IMR-90 (cell line): ENCODE data around the gene PRODH. TPM values are rescaled to one million over a fixed set of nuclear protein-coding genes. Genes with fewer than 3 reads are reported as not detected.

Experiments
- ATAC-seq: fragments of 200-7000 bp; cut with Tn5 transposase; 2 replicates; pipeline ENCODE4 v1.9.1; 2020; ENCODE audit warnings: low read depth, mild to moderate bottlenecking, moderate library complexity
- BruUV-seq: library from RNA; stranded (reverse); fragments of 400-500 nt; replicated peaks from 2 replicates; lab custom pipeline; 2021; lab: Mats Ljungman, UMichigan
- CTCF ChIA-PET: fragments of 300-600 bp; formaldehyde crosslinking; extraction: SDS; loops from one replicate; lab custom pipeline; 2021; ENCODE audit warnings: antibody characterized with exemption; lab: Yijun Ruan, JAX
- POLR2A ChIA-PET: fragments of 300-600 bp; sonication (Branson Sonifier 250); formaldehyde crosslinking; loops from one replicate; lab custom pipeline; 2022; ENCODE audit warnings: antibody characterized with exemption; ENCODE audit not compliant: unreplicated experiment; lab: Charles Lee
- DNase-seq: peaks from one replicate; pipeline ENCODE4 v3.0.0; 2013
- H2AFZ ChIP-seq: replicated peaks from 2 replicates; pipeline ENCODE3; 2013; ENCODE audit warnings: low read length, mild to moderate bottlenecking; ENCODE audit not compliant: poor library complexity
- H2AK5ac ChIP-seq: 2 replicates; pipeline ENCODE4 v1.6.1; 2013; ENCODE audit warnings: low read depth, low read length, inconsistent platforms
- H2AK9ac ChIP-seq: replicated peaks from 2 replicates; pipeline ENCODE3; 2013; ENCODE audit warnings: mild to moderate bottlenecking, low read depth, low read length, moderate library complexity; ENCODE audit not compliant: poor library complexity
- H2BK120ac ChIP-seq: 2 replicates; pipeline ENCODE4 v1.6.1; 2013; ENCODE audit warnings: low read depth, low read length, inconsistent platforms
- H2BK15ac ChIP-seq: 3 replicates; pipeline ENCODE4 v1.6.1; 2013; ENCODE audit warnings: low read depth, low read length, inconsistent platforms
- H2BK20ac ChIP-seq: 2 replicates; pipeline ENCODE4 v1.6.1; 2013; ENCODE audit warnings: low read depth, mild to moderate bottlenecking, inconsistent platforms, low read length, moderate library complexity
- H2BK5ac ChIP-seq: 2 replicates; pipeline ENCODE4 v1.6.1; 2013; ENCODE audit warnings: mild to moderate bottlenecking, low read depth, low read length, inconsistent platforms; ENCODE audit not compliant: poor library complexity, severe bottlenecking
- H3K14ac ChIP-seq: replicated peaks from 2 replicates; pipeline ENCODE4 v1.6.1; 2013; ENCODE audit warnings: low read depth, low read length, inconsistent platforms
- H3K18ac ChIP-seq: 2 replicates; pipeline ENCODE4 v1.6.1; 2013; ENCODE audit warnings: low read depth, low read length, control low read depth
- H3K23ac ChIP-seq: 2 replicates; pipeline ENCODE4 v1.6.1; 2013; ENCODE audit warnings: low read depth, low read length, inconsistent platforms
- H3K27ac ChIP-seq: 2 replicates; pipeline ENCODE4 v1.5.1; 2013; ENCODE audit warnings: mild to moderate bottlenecking, control low read depth, low read length; ENCODE audit not compliant: insufficient read depth
- H3K27me3 ChIP-seq: 2 replicates; pipeline ENCODE4 v1.6.1; 2013; ENCODE audit warnings: low read length; ENCODE audit not compliant: control insufficient read depth, insufficient read depth
- H3K36me3 ChIP-seq: 2 replicates; pipeline ENCODE4 v1.6.1; 2013; ENCODE audit warnings: low read length, mixed read lengths; ENCODE audit not compliant: control insufficient read depth, insufficient read depth
- H3K4ac ChIP-seq: 2 replicates; pipeline ENCODE4 v1.6.1; 2013; ENCODE audit warnings: low read depth, low read length, inconsistent platforms
- H3K4me1 ChIP-seq: 2 replicates; pipeline ENCODE4 v1.6.1; 2013; ENCODE audit warnings: low read length, mixed read lengths; ENCODE audit not compliant: control insufficient read depth, insufficient read depth
- H3K4me2 ChIP-seq: 2 replicates; pipeline ENCODE4 v1.6.1; 2013; ENCODE audit warnings: low read depth, mild to moderate bottlenecking, control low read depth, low read length, moderate library complexity
- H3K4me3 ChIP-seq: 2 replicates; pipeline ENCODE4 v1.5.1; 2013; ENCODE audit warnings: low read depth, mild to moderate bottlenecking, control low read depth, low read length, moderate library complexity; ENCODE audit not compliant: insufficient read depth
- H3K56ac ChIP-seq: 2 replicates; pipeline ENCODE4 v1.6.1; 2013; ENCODE audit warnings: low read length, inconsistent platforms; ENCODE audit not compliant: insufficient read depth; ENCODE audit errors: extremely low read depth
- H3K79me1 ChIP-seq, 2 experiments: 2 replicates each; pipeline ENCODE4 v1.6.1; 2013; ENCODE audit warnings: low read length in 2 of 2, inconsistent platforms in 1 of 2, low read depth in 1 of 2
- H3K9ac ChIP-seq: 2 replicates; pipeline ENCODE4 v1.6.1; 2013; ENCODE audit warnings: low read depth, low read length, control low read depth
- H3K9me1 ChIP-seq: 2 replicates; pipeline ENCODE4 v1.6.1; 2013; ENCODE audit warnings: low read length, inconsistent platforms; ENCODE audit not compliant: insufficient read depth
- H3K9me3 ChIP-seq: 2 replicates; pipeline ENCODE4 v1.6.1; 2013; ENCODE audit warnings: low read length; ENCODE audit not compliant: control insufficient read depth, insufficient read depth
- H4K20me1 ChIP-seq: 2 replicates; pipeline ENCODE4 v1.6.1; 2013; ENCODE audit warnings: low read length, inconsistent platforms; ENCODE audit not compliant: insufficient read depth
- H4K5ac ChIP-seq: 2 replicates; pipeline ENCODE4 v1.6.1; 2013; ENCODE audit warnings: mild to moderate bottlenecking, low read depth, low read length, control low read depth
- H4K8ac ChIP-seq, 2 experiments: 2 replicates each; pipeline ENCODE4 v1.6.1; 2013; ENCODE audit warnings: low read depth in 2 of 2, low read length in 2 of 2, control low read depth in 1 of 2, inconsistent platforms in 1 of 2
- H4K91ac ChIP-seq: 2 replicates; pipeline ENCODE4 v1.6.1; 2013; ENCODE audit warnings: low read depth, low read length, inconsistent platforms; ENCODE audit not compliant: insufficient read depth
- CHD1 ChIP-seq: IDR thresholded peaks from 2 replicates; pipeline ENCODE4 v1.6.1; 2012; ENCODE audit warnings: low read depth, low read length, improper control_type of control experiment
- MAZ ChIP-seq: IDR thresholded peaks from 2 replicates; pipeline ENCODE4 v1.6.1; 2012; ENCODE audit warnings: low read depth, mild to moderate bottlenecking, low read length, improper control_type of control experiment, moderate library complexity, borderline replicate concordance
- POLR2A ChIP-seq: IDR thresholded peaks from 2 replicates; pipeline ENCODE4 v1.6.1; 2012; ENCODE audit warnings: mild to moderate bottlenecking, low read depth, low read length
- RAD21 ChIP-seq: IDR thresholded peaks from 2 replicates; pipeline ENCODE4 v1.6.1; 2012; ENCODE audit warnings: low read length, improper control_type of control experiment
- SMC3 ChIP-seq: fragments of 150-350 bp; IDR thresholded peaks from 2 replicates; pipeline ENCODE4 v1.6.1; 2016; ENCODE audit warnings: low read depth, mild to moderate bottlenecking, antibody characterized with exemption, low read length, moderate library complexity
- WGBS, 2 experiments: methylation state at CpG; one replicate each; pipeline versions ENCODE4 v1.1.5 to v1.1.7; 2013; ENCODE audit warnings: missing lambda C conversion rate in 2 of 2; ENCODE audit not compliant: insufficient read length in 1 of 2; ENCODE audit errors: extremely low coverage in 2 of 2; 5-methylcytosine and 5-hydroxymethylcytosine counted together
- dilution Hi-C: fragments of 300-500 bp; cut with HindIII; formaldehyde crosslinking; loops from one replicate; pipeline ENCODE4 v1.14.3; 2018; ENCODE audit warnings: low sequenced_read_pairs; ENCODE audit not compliant: unreplicated experiment
- in situ Hi-C: fragments of 300-500 bp; cut with MboI; formaldehyde crosslinking; loops from 3 replicates; pipeline ENCODE4 v1.14.3; 2019; ENCODE audit warnings: low sequenced_read_pairs, inconsistent platforms, mixed read lengths
- intact Hi-C: fragments of 100-400 bp; cut with micrococcal nuclease; formaldehyde crosslinking; loops from 2 replicates; pipeline ENCODE4 v1.10.0; 2022
- polyA plus RNA-seq, 3 experiments: library from polyadenylated mRNA; depleted of rRNA; stranded (reverse); fragments of >200 nt; gene quantifications; 2 replicates each; pipeline ENCODE4 v1.2.3, GENCODE V29; 2012; ENCODE audit warnings: low replicate concordance in 1 of 3
- total RNA-seq: library from RNA; depleted of rRNA; stranded (reverse); fragments of >200 nt; gene quantifications from 2 replicates; pipeline ENCODE4 v1.2.3, GENCODE V29; 2012
- TF ChIP-seq, protein P1 (sequence below): fragments of 150-350 bp; IDR thresholded peaks from 2 replicates; pipeline ENCODE4 v1.6.1; 2016; ENCODE audit warnings: low read depth, mild to moderate bottlenecking, low read length, moderate library complexity, borderline replicate concordance
- TF ChIP-seq, protein P2 (sequence below): conservative IDR thresholded peaks from 2 replicates; pipeline ENCODE4 v1.5.1; 2012; ENCODE audit warnings: mild to moderate bottlenecking, low read depth, low read length, improper control_type of control experiment
- TF ChIP-seq, protein P3 (sequence below): fragments of 150-350 bp; IDR thresholded peaks from 2 replicates; pipeline ENCODE4 v1.6.1; 2017; ENCODE audit warnings: mild to moderate bottlenecking, antibody characterized with exemption, low read length, low read depth

PRODH gene
- total and polyA plus RNA-seq, 2 of the 4 experiments (the other 2 are of a cell fraction) = 0.02 TPM; not detected in 1

DNA sequence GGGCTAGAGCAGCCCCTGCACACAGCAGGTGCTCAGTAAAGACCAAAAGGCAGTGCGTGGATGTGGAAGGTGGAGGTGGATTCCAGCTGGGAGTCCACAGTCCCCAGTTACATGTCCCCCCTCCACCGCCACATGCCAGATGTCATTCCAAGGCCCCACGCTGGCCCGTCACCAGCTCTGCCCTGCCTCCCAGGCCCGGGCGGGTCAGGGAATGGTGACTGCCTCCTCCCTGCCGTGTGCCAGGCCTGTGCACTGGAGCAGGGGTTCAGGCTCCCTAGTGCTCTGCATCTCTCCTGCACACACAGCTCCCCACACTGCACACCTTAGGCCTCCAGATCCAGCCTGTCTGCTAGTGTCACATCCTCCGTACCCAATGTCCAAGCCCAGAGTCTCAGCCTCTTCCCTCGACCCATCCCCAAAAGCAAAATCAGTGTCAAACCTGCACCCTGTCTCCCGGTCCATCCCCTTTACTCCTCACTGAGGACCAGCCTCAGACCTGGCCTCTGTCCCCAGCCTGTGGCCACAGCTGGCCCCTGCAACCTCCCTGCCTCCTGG is 40.2 kb upstream of the PRODH start:
- H2BK20ac ChIP-seq = no peak overlapping the region
- H2BK120ac ChIP-seq = no peak overlapping the region
- H3K27ac ChIP-seq = no peak overlapping the region
- H3K27me3 ChIP-seq = peaks cover 6% of the 10 kb centered on the region; the same call in 1 of the 2 replicates
- H3K4ac ChIP-seq = no peak overlapping the region
- H3K4me3 ChIP-seq = no peak overlapping the region
- in situ Hi-C loops = no loop called here
- dilution Hi-C loops = no loop called here
- no peaks in the 10 kb centered on the region for H3K36me3 ChIP-seq
- no peaks in the 10 kb centered on the region for H3K4me1 ChIP-seq
- H4K20me1 ChIP-seq = no peaks in the 10 kb centered on the region
- TF ChIP-seq, protein P1, sequence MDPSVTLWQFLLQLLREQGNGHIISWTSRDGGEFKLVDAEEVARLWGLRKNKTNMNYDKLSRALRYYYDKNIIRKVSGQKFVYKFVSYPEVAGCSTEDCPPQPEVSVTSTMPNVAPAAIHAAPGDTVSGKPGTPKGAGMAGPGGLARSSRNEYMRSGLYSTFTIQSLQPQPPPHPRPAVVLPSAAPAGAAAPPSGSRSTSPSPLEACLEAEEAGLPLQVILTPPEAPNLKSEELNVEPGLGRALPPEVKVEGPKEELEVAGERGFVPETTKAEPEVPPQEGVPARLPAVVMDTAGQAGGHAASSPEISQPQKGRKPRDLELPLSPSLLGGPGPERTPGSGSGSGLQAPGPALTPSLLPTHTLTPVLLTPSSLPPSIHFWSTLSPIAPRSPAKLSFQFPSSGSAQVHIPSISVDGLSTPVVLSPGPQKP = no peak
- no peak for TF ChIP-seq CHD1
- no peak for TF ChIP-seq RAD21
- no peak for TF ChIP-seq POLR2A
- TF ChIP-seq, protein P2, sequence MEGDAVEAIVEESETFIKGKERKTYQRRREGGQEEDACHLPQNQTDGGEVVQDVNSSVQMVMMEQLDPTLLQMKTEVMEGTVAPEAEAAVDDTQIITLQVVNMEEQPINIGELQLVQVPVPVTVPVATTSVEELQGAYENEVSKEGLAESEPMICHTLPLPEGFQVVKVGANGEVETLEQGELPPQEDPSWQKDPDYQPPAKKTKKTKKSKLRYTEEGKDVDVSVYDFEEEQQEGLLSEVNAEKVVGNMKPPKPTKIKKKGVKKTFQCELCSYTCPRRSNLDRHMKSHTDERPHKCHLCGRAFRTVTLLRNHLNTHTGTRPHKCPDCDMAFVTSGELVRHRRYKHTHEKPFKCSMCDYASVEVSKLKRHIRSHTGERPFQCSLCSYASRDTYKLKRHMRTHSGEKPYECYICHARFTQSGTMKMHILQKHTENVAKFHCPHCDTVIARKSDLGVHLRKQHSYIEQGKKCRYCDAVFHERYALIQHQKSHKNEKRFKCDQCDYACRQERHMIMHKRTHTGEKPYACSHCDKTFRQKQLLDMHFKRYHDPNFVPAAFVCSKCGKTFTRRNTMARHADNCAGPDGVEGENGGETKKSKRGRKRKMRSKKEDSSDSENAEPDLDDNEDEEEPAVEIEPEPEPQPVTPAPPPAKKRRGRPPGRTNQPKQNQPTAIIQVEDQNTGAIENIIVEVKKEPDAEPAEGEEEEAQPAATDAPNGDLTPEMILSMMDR = no peak
- no peak for TF ChIP-seq MAZ
- TF ChIP-seq SMC3 = no peak
- TF ChIP-seq, protein P3, sequence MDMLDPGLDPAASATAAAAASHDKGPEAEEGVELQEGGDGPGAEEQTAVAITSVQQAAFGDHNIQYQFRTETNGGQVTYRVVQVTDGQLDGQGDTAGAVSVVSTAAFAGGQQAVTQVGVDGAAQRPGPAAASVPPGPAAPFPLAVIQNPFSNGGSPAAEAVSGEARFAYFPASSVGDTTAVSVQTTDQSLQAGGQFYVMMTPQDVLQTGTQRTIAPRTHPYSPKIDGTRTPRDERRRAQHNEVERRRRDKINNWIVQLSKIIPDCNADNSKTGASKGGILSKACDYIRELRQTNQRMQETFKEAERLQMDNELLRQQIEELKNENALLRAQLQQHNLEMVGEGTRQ = no peak
- no peak overlapping the region for H4K5ac ChIP-seq
- WGBS, 2 experiments = 64% methylated on average over 4 of the region's 10 CpGs; no CpG with 5 or more reads in 1 of the 2 experiments
- CTCF ChIA-PET = no interaction called here
- no peak for ATAC-seq
- no peak overlapping the region for H2AK5ac ChIP-seq
- no peak overlapping the region for H4K8ac ChIP-seq
- H3K23ac ChIP-seq = no peak overlapping the region
- H3K9ac ChIP-seq = no peak overlapping the region
- DNase-seq = no peak
- intact Hi-C loops = no loop called here
- H4K91ac ChIP-seq = no peak overlapping the region
- H3K18ac ChIP-seq = no peak overlapping the region
- H3K9me1 ChIP-seq = no peaks in the 10 kb centered on the region
- no peak overlapping the region for H3K14ac ChIP-seq
- no peak overlapping the region for H3K56ac ChIP-seq
- no peak overlapping the region for H2BK5ac ChIP-seq
- no peak overlapping the region for H3K4me2 ChIP-seq
- POLR2A ChIA-PET = no interaction called here
- H3K79me1 ChIP-seq = no peaks in the 10 kb centered on the region
- H2BK15ac ChIP-seq = no peak overlapping the region
- no peak overlapping the region for H2AK9ac ChIP-seq
- peaks cover 4% of the 10 kb centered on the region for H3K9me3 ChIP-seq
- no peak overlapping the region for H2AFZ ChIP-seq
- BruUV-seq = no TSS peak
